RWPE2 (cell line): ENCODE measurements around the gene SH3PXD2A.

Experiments used
- ATAC-seq: fragments of 200-7000 bp; cut with Tn5 transposase; 3 replicates; pipeline ENCODE4 v1.9.1; 2021; ENCODE audit warnings: low read depth
- DNase-seq: peaks from one replicate; pipeline ENCODE4 v3.0.0-alpha.2; 2020; ENCODE audit warnings: low spot score
- H3K27ac ChIP-seq: fragments of 450-650 bp; 2 replicates; pipeline ENCODE4 v1.5.1; 2017; ENCODE audit warnings: mild to moderate bottlenecking; ENCODE audit not compliant: poor library complexity, severe bottlenecking
- H3K27me3 ChIP-seq: fragments of 250-450 bp; sonication (Bioruptor Pico); 2 replicates; pipeline ENCODE4 v1.5.1; 2021; ENCODE audit warnings: mild to moderate bottlenecking, moderate library complexity; ENCODE audit not compliant: insufficient read depth, poor library complexity, severe bottlenecking
- H3K36me3 ChIP-seq: fragments of 250-450 bp; sonication (Bioruptor Pico); 2 replicates; pipeline ENCODE4 v1.5.1; 2020; ENCODE audit warnings: low read depth, mild to moderate bottlenecking, moderate library complexity
- H3K4me1 ChIP-seq: fragments of 250-450 bp; sonication (Bioruptor Pico); 2 replicates; pipeline ENCODE4 v1.5.1; 2021; ENCODE audit warnings: mild to moderate bottlenecking, moderate library complexity; ENCODE audit not compliant: insufficient read depth, poor library complexity, severe bottlenecking
- H3K4me3 ChIP-seq: fragments of 250-450 bp; sonication (Bioruptor Pico); 2 replicates; pipeline ENCODE4 v1.5.1; 2021; ENCODE audit warnings: mild to moderate bottlenecking, moderate library complexity; ENCODE audit not compliant: severe bottlenecking
- H3K9me3 ChIP-seq: fragments of 250-450 bp; sonication (Bioruptor Pico); 2 replicates; pipeline ENCODE4 v1.5.1; 2021; ENCODE audit warnings: mild to moderate bottlenecking, moderate library complexity; ENCODE audit not compliant: severe bottlenecking
- CTCF ChIP-seq: fragments of 450-650 bp; IDR thresholded peaks from one replicate; pipeline ENCODE4 v1.5.1; 2017; ENCODE audit warnings: mild to moderate bottlenecking, moderate library complexity; ENCODE audit not compliant: poor library complexity, severe bottlenecking

SH3PXD2A gene

GRCh38 chr10:103720964-103721335 is 134.4 kb downstream of the SH3PXD2A start:
- Histone ChIP-seq H3K27ac (no peak overlapping the region), H3K9me3 (no peaks in the 10 kb centered on the region), H3K36me3 (peaks cover 61% of the 10 kb centered on the region), H3K4me3 (no peak overlapping the region), H3K4me1 (peaks cover 28% of the 10 kb centered on the region), H3K27me3 (no peaks in the 10 kb centered on the region)
- no peak for DNase-seq
- ATAC-seq = no peak
- TF ChIP-seq CTCF = no peak

DNA sequence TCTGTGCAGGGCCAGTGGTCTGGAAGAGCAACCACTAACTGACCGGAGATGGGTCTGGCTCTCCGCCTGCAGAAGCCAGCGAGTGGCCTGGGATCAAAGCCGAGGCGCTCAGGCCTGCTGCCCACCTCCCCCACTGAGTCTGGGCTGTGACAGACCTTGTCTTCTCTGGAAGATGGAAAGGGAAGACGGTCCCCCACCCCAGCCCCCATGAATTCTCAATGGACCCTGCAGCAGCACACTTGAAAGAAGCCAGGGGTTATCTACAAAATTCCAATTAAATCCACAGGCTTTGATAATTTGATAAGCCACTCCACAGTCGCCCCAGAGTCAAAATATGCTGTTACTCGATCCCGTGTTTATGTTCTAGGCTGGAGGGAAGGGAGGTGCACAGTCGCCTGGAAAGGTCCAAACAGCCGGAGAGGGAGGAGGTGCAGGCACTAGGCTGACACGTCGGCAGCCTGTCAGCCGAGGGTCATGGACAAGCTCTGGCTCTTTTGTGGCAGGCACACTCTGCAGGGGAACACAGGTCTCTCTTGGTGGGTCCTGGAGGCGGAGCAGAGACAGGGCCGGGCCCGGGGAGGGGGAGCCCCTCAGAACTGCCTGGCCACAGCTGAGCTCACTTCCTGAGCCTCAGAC is 134.9 kb downstream of the SH3PXD2A start:
- TF ChIP-seq CTCF = no peak
- peaks cover 61% of the 10 kb centered on the region for H3K36me3 ChIP-seq
- no peaks in the 10 kb centered on the region for H3K9me3 ChIP-seq
- peaks cover 33% of the 10 kb centered on the region for H3K4me1 ChIP-seq
- ATAC-seq = no peak
- no peak overlapping the region for H3K27ac ChIP-seq
- no peak overlapping the region for H3K4me3 ChIP-seq
- no peak for DNase-seq
- no peaks in the 10 kb centered on the region for H3K27me3 ChIP-seq

DNA sequence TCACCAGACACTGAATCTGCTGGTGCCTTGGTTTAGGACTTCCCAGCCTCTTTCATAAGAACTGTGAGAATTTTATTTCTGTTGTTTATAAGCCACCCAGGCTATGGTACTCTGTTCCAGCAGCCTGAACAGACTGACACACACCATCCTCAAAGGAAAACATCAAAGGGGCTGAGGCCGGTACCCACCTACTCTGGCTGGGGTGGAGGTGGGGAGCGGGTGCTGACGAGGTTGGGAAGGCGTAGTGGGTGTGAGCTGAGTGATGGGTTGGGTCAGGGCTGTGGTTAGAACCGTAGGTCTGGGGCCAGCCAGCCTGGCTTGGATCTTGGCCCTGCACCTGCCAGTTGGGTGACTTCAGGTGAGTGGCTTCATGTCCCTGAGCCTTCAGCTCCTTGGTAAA is 136.3 kb downstream of the SH3PXD2A start:
- Histone ChIP-seq H3K27me3 (no peaks in the 10 kb centered on the region), H3K4me1 (peaks cover 33% of the 10 kb centered on the region), H3K36me3 (peaks cover 51% of the 10 kb centered on the region), H3K4me3 (no peak overlapping the region), H3K27ac (peak overlapping the region; percentile 72), H3K9me3 (no peaks in the 10 kb centered on the region)
- ATAC-seq = no peak
- DNase-seq = no peak
- no peak for TF ChIP-seq CTCF

- ATAC-seq (no peak), DNase-seq (no peak)
- TF ChIP-seq CTCF = no peak
- no peaks in the 10 kb centered on the region for H3K9me3 ChIP-seq
- peaks cover 33% of the 10 kb centered on the region for H3K4me1 ChIP-seq
- no peaks in the 10 kb centered on the region for H3K27me3 ChIP-seq
- no peak overlapping the region for H3K4me3 ChIP-seq
- peak overlapping the region; percentile 72 for H3K27ac ChIP-seq
- peaks cover 43% of the 10 kb centered on the region for H3K36me3 ChIP-seq
Measured at GRCh38 chr10:103718247-103718620, 137.1 kb downstream of the SH3PXD2A start.

DNA sequence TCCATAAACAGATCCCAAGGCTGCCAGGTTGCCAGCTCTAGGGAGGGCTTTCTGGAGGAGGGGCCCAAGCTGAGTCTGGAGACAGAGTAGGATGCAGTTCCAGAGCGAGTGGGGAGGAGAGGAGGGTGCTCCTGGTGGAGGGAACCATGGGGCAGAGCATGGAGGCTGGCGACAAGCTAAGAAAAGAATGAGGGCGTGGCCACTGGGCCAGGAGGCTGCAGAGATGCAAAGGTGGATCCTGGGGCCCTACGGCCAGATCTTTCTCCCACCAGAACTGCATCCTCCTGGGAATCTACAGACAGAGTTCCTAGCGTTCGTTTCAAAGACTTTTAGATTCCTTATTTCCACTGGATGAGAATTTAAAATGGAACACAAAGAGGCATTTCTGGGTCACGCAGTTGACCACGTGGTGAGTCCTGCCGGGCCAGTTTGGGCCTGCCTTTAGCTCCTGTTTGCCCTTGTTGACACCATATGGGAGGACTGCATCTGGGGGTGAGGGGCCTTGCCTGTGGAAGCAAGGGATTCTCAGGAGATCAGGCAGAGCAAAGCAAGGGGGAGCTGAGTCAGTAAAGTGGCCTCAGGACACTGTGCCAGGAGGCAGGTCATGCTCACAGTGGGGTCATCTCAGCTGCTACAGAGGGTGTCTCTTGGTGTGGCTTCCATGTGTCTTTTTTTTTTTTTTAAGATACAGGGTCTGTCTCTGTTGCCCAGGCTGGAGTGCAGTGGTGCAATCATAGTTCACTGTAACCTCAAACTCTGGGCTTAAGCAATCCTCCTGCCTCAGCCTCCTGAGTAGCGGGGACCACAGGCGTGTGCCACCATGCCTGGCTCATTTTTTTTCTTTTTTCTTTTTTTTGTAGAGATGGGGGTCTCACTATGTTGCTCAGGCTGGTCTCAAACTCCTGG is 137.8 kb downstream of the SH3PXD2A start:
- TF ChIP-seq CTCF = no peak
- DNase-seq = no peak

More for the DNA sequence above, 137.8 kb downstream of the SH3PXD2A start:
- Histone ChIP-seq H3K27ac (peak overlapping the region; percentile 72), H3K4me1 (peaks cover 33% of the 10 kb centered on the region), H3K36me3 (peaks cover 40% of the 10 kb centered on the region), H3K27me3 (no peaks in the 10 kb centered on the region), H3K9me3 (no peaks in the 10 kb centered on the region), H3K4me3 (no peak overlapping the region)
- ATAC-seq = peak; percentile 21; the same call in 2 of the 3 replicates
